ENCODE measurements around the gene RGS7. TPM values are rescaled to one million over a fixed set of nuclear protein-coding genes. Genes with fewer than 3 reads are reported as not detected.

RGS7 gene
- total and polyA plus RNA-seq, 7 donors: 0.04 TPM; not detected in 6

DNA sequence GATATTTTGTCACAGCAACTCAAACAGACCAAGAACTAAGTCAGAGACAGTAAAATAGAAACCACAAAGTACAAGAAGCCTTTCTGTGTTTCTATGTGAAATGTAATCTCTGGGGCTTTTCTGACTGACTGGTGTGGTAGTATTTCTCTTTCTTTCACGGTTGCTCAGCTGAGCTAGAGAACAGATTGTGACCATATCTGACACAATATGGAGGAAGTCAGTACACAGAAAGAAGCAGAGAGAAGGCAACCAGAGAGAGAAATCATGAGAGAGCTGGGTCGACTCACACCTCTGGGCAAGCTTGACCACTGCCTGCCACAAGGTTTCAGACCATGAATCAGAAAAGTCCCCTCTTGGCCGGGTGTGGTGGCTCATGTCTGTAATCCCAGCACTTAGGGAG is 536.2 kb downstream of the RGS7 start:
- Histone ChIP-seq H3K4me3 (no peak overlapping the region), H3K4me1 (no peaks in the 10 kb centered on the region), H3K27me3 (ENCODE audit: insufficient read depth in 3 of 3, low read length in 2 of 3) (no peaks in the 10 kb centered on the region), H3K27ac (no peak overlapping the region), H3K9me3 (no peaks in the 10 kb centered on the region), H3K36me3 (ENCODE audit: insufficient read depth in 1 of 2, low read depth in 1 of 2) (no peaks in the 10 kb centered on the region)
- DNase-seq (no peak), ATAC-seq (no peak)
- TF ChIP-seq, protein P1, sequence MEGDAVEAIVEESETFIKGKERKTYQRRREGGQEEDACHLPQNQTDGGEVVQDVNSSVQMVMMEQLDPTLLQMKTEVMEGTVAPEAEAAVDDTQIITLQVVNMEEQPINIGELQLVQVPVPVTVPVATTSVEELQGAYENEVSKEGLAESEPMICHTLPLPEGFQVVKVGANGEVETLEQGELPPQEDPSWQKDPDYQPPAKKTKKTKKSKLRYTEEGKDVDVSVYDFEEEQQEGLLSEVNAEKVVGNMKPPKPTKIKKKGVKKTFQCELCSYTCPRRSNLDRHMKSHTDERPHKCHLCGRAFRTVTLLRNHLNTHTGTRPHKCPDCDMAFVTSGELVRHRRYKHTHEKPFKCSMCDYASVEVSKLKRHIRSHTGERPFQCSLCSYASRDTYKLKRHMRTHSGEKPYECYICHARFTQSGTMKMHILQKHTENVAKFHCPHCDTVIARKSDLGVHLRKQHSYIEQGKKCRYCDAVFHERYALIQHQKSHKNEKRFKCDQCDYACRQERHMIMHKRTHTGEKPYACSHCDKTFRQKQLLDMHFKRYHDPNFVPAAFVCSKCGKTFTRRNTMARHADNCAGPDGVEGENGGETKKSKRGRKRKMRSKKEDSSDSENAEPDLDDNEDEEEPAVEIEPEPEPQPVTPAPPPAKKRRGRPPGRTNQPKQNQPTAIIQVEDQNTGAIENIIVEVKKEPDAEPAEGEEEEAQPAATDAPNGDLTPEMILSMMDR (IDR thresholded peaks at IDR 0.05): no peak
- intact Hi-C loops (cut with DNase I): no loop called here
- 13 to 33% (median 23%) methylated on average over 3 of the region's 3 CpGs for WGBS, 3 donors

DNA sequence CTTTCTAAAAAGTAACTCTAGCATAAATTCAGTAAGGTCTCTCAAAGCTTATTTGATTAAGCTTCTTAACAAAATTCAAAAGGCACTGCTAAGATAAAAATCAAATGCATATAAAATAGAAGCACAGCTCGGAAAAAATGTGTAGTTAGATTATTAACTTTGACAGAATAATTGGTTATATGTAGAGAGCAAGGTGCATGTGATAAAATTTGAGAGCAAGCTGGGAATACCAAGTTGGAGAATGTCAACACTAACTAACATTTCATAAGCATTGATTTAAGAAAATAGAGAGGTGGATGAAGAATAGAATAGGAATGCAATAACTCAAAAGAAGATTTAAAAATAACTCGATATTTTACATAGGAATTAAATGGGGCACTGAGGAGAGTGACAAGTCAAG is 540.5 kb downstream of the RGS7 start:
- intact Hi-C loops (cut with DNase I): no loop called here
- no peaks in the 10 kb centered on the region for H3K4me1 ChIP-seq
- DNase-seq (no peak), ATAC-seq (no peak)
- H3K36me3 ChIP-seq (ENCODE audit: insufficient read depth in 1 of 2, low read depth in 1 of 2): no peaks in the 10 kb centered on the region
- H3K9me3 ChIP-seq: no peaks in the 10 kb centered on the region
- 63 to 71% (median 69%) methylated on average over 2 of the region's 2 CpGs for WGBS, 3 donors
- no peaks in the 10 kb centered on the region for H3K27me3 ChIP-seq (ENCODE audit: insufficient read depth in 3 of 3, low read length in 2 of 3)
- H3K27ac ChIP-seq: no peak overlapping the region
- TF ChIP-seq, protein P1 (IDR thresholded peaks at IDR 0.05): no peak
- H3K4me3 ChIP-seq: no peak overlapping the region

DNA sequence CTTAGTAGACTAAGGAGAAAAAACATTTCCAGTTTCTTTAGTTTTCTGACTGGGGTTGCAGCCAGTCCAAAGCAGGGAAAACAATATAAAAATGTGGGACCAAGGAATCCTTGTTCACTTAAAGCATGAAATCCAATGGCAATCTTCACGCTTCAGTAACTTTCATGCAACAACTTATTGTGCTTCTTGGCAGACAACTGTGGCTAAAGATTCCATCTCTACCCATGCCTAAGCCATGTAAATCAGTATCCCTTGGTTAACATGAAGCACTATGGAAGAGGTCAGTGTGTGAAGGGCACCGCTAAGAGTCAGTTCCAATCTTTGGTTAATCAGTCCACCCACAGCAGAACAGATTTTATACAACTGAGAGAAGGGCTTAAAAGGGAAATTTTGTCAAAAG is 543.3 kb downstream of the RGS7 start:
- H3K4me3 ChIP-seq: no peak overlapping the region
- intact Hi-C loops (cut with DNase I): no loop called here
- ATAC-seq (no peak), DNase-seq (no peak)
- H3K36me3 ChIP-seq (ENCODE audit: insufficient read depth in 1 of 2, low read depth in 1 of 2): no peaks in the 10 kb centered on the region
- WGBS, 3 donors: 51 to 70% (median 61%) methylated on average over 2 of the region's 2 CpGs
- H3K4me1 ChIP-seq: no peaks in the 10 kb centered on the region
- H3K27ac ChIP-seq: no peak overlapping the region
- H3K9me3 ChIP-seq: no peaks in the 10 kb centered on the region
- TF ChIP-seq, protein P1 (IDR thresholded peaks at IDR 0.05): no peak
- no peaks in the 10 kb centered on the region for H3K27me3 ChIP-seq (ENCODE audit: insufficient read depth in 3 of 3, low read length in 2 of 3)

DNA sequence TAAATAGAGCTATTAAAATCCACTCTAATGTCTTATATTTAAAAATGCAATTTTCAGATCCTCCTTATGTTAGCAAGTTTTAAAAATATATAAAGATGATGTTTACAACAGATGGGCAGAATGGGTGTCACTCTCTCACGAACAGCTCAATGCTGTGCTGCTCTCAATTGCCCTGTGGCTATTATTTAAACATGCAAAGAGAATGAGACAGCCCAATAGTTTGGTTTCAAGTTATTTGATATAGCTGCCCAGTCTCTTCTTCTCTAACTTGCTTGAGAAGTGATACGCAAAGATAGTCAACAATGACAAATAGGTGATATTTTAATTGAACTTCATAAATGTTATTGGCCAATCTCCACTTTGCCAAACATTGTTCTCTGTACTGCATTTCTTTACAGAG is 545.7 kb downstream of the RGS7 start:
- Histone ChIP-seq H3K27ac (no peak overlapping the region), H3K4me3 (no peak overlapping the region), H3K4me1 (no peaks in the 10 kb centered on the region), H3K9me3 (no peaks in the 10 kb centered on the region), H3K36me3 (ENCODE audit: insufficient read depth in 1 of 2, low read depth in 1 of 2) (no peaks in the 10 kb centered on the region), H3K27me3 (ENCODE audit: insufficient read depth in 3 of 3, low read length in 2 of 3) (no peaks in the 10 kb centered on the region)
- no peak for ATAC-seq
- intact Hi-C loops (cut with DNase I): no loop called here
- TF ChIP-seq, protein P1 (IDR thresholded peaks at IDR 0.05): no peak
- WGBS, 3 donors: 75 to 80% (median 75%) methylated on average over 2 of the region's 2 CpGs
- no peak for DNase-seq

DNA sequence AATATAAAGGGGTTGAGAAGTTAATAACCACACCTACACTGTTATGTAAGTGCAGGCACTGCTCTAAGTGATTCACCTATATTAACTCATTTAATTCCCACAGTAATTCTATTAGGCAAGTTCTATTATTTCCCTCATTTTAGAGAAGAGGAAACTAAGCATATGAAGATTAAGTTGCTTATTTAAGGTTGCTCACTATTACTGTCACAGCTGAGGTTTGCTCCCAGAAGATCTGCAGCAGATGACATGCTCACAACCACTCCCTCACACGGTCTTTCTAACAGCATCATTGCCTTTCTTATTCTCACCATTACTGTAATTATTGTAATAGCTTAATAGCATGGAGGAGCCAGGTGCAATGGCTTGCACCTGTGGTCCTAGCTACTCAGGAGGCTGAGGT is 548.6 kb downstream of the RGS7 start:
- Histone ChIP-seq H3K27ac (no peak overlapping the region), H3K4me1 (no peaks in the 10 kb centered on the region), H3K4me3 (no peak overlapping the region), H3K27me3 (ENCODE audit: insufficient read depth in 3 of 3, low read length in 2 of 3) (no peaks in the 10 kb centered on the region), H3K36me3 (ENCODE audit: insufficient read depth in 1 of 2, low read depth in 1 of 2) (no peaks in the 10 kb centered on the region), H3K9me3 (no peaks in the 10 kb centered on the region)
- DNase-seq: no peak
- intact Hi-C loops (cut with DNase I): no loop called here
- TF ChIP-seq, protein P1 (IDR thresholded peaks at IDR 0.05): no peak
- ATAC-seq: no peak
- 30 to 36% (median 33%) methylated on average over 1 of the region's 1 CpG for WGBS, 3 donors

Measured in psoas muscle (tissue), 8 donors.